Spleen (tissue), 7 donors: ENCODE results near the gene NUP58.

Experiments
- CTCF ChIP-seq, 11 experiments: fragments of 200-600 bp in 7 of 11; fragments of 450-650 bp in 4 of 11; sonication (generic) in 4 of 11; IDR thresholded peaks in 8 of 11; conservative IDR thresholded peaks in 3 of 11; 1 replicate in 7 of 11; 2 replicates in 4 of 11; pipeline versions ENCODE4 v1.4.0 to v1.8.0; 2016 to 2021; ENCODE audit warnings: antibody characterized with exemption in 11 of 11, inconsistent platforms in 4 of 11, mild to moderate bottlenecking in 1 of 11
- POLR2A ChIP-seq, 3 donors: fragments of 450-650 bp; IDR thresholded peaks; one replicate each; pipeline ENCODE4 v1.5.1; 2017; ENCODE audit warnings: antibody characterized with exemption in 3 of 3, mild to moderate bottlenecking in 1 of 3
- donor health status: DM: no; HTN: no; CAD: no; lungs with moderate emphysema.
- donor health status: DM: no; HTN: no; CAD: no.
- donor health status: DM: no; HTN: no; CAD: no.

GRCh38 chr13:25353344-25353743 is 51.9 kb downstream of the NUP58 start:
- TF ChIP-seq CTCF (IDR thresholded peaks at IDR 0.05 in 8 of 11, conservative IDR thresholded peaks at IDR 0.05 in 3 of 11) (no peak), POLR2A (IDR thresholded peaks at IDR 0.05) (no peak)
